Glomerular endothelial cell (primary cell): Measurements from ENCODE around the gene RENBP. TPM values are rescaled to one million over a fixed set of nuclear protein-coding genes. Genes with fewer than 3 reads are reported as not detected.

ENCODE experiments used
- DNase-seq: peaks from one replicate; pipeline ENCODE4 v3.0.0-alpha.2; 2011; ENCODE audit warnings: low read depth, low spot score; ENCODE audit errors: extremely low read depth
- total RNA-seq: library from RNA; depleted of rRNA; stranded (reverse); fragments of >200 nt; gene quantifications from 2 replicates; pipeline ENCODE4 v1.2.3, GENCODE V29; 2015

RENBP gene
- total RNA-seq, 1 donor from 2014 or later, result 23.7 TPM

DNA sequence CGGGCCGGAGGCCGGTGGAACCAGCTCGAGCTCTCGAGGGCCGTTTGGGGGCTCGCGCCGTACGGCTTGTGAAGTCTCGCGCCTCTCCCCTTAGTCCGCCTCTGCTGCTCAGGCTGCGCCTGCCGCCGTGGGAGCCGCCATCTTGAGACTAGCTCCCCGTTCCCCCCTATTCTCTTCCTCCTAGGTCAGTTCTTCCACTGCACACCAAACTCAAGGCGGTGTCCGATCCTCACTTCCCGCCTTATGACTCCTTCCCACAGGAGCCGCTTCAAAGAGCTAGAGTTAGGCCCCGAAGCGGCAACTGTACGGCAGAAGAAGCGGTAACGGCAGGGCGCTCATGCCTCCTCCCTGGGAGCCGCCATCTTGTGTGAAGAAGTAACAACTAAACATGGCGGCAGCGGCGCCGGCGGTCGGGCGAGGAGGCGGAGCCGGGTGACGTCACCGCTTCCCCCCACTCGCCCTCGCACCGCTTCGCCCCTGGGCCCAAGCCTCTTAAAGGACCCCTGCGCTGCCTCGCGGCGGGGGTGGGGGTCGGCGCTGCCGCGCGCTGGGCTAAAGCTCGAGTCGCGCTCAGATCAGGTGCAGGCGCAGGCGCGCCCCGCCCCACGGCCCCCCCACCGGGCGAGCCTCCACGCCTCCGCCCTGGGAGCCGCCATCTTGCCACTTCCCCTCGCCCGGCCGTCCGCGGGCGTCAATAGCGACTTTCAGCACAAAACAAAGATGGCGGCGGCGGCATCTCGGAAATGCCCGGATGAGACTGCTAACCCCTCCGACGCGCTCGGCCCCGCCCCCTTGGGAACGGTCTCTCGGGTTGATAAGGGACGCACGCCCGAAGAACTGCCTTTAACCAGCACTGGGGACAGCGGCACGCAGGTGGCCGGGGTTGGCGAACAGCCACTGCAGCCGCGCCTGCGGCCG, 27.3 kb upstream of the RENBP start, which contains the start of gene HCFC1:
TSS of gene HCFC1 (minus strand) at position 369 of the 918 bp plus-strand sequence. CDS start 978 bp downstream, outside the sequence.
- no peak for DNase-seq

DNA sequence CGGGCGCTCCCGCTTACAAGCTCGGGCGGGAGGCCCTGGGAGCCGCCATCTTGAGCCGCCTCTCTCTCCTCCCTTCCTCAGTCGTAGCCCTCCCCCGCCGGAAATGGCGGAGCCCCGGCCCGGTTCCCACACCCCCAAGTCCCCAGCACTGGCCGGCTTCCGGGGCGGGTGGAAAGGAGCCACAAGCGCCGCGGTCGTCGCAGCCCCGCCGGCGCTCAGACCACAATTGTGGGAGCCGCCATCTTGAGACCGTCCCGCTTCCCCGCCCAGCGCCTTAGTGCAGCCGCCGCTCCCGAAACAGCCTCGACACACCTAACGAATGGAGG, 26.6 kb upstream of the RENBP start:
- no peak for DNase-seq

DNA sequence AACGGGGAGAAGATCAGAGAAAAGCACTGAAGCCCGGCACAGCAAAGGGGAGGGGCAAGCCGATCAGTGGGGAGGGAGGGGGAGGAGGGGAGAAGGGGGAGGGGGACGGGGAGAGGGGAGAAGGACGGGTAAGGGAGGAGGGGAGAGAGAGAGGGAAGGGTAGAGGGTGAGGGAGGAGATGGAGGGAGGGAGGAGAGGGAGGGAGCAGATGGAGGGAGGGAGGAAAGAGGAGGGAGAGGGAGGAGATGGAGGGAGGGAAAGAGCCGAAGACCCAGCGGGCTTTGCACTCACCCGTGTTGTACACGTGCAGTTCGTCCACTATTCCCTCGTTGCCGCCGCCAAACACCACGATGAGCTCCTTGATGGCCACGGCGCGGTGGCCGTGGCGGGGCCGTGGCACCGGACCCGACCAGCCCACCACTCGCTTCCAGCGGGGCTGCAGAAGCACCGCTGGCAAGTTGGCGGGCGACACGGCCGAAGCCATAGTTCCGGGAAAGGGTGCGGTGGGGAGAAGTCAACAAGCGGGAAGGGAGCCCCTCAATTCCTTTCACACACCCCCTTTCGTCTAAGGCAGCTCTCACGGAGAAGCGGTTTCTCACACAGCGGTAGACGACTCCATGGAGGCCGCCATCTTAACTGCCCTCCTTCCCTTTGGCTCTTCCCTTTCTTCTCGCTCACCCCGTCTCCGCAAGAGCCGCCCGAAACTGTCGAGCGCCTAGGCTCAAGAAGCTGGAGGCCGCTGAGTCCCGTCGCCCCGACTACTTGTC, 26.1 kb upstream of the RENBP start:
- DNase-seq, result no peak

DNA sequence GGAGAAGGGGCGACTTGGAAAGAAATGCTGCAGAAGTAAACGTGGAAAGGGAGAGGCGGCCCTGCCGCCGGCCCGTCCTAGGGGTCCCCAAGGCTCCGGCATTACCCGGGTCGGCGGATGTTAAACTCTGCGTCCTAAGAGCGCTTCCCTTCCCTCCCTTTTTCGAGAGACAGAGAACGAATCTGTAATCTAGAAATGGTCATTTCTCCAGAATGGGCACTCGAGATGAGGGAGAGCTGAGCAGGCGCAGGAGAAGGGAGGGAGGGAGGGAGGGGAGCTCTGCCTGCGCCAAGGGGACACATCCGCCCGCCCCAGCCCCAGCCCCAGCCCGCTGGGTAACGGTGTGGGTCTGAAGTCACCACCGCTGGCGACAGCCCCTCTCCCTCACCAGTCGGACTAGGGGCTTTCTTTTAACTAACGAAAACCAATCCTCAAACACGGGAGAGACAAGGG, 25.5 kb upstream of the RENBP start:
- no peak for DNase-seq

DNA sequence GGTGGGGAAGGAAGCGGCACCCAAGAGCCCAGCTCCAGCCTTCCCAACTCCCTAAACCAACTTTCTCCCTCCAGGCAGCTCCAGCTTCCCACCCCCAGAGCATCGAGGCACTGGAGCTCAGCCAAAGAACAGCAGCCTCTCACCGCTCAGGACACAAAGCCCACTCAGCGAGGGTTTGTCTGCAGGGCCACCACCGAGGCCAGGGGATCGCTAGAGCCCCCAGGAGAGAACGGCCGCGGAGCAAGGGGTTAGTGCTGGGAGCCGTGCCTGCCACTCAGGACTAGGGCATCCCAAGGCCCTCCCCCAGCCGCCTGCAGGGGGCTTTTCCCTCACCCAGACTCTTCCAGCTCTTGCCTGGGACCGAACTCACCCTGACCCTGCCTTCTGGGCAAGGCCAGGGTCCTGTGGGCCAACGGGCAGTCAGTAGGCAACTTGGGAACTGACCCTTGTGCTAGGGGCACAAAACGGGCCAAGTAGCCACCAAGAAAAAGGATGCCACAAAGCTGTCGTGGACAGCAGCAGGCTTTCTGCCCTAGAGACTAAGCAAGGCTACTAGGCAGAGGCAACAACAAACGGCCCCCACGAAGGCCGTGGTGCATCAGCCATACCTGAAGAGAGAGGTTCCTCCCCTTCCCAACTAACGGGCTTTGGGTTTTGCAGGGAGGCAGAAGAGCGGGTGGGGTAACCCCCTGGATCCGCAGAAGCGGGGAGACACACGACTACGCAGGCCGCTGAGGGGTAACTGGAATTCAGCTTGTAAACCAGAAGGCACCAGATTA, 24.9 kb upstream of the RENBP start:
- DNase-seq, result no peak

DNA sequence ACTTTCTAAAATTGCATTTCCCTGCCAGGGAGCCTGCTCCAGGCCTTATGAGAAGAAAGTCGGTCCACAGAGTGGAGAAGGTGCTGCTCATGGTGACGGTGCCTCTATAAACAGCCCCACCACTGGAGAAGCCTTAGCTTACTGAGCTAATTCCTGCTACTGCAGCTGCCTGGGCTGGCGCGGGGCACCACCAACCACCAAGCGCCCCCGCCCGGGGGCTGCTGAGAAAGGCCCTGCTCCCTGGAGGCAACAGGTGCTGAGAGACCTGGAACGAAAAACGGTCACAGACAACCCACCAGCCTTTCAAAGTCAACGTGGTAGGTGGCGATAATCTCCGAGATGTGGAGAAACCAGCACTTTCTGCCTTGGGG, 24.3 kb upstream of the RENBP start:
- DNase-seq, result no peak

DNA sequence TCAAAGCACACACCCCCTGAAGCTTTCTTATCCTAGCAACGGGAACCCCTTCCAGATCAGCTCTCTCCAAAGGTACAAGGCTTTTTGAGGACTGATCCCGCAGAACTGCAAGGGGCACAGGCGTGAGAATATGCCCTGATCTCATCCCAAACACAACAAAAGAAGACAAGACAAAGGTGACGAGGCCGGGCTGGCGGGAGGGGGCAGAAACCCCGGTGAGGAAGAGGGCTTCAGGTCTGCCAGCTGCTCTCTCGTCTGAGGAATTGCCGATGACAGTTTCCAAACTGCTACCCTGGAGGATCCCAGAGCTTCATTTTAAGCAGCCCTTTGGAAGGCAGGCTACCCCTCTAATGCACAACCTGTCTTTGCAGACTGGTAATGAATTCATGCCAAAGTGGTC, 23.8 kb upstream of the RENBP start:
- DNase-seq, result no peak

DNA sequence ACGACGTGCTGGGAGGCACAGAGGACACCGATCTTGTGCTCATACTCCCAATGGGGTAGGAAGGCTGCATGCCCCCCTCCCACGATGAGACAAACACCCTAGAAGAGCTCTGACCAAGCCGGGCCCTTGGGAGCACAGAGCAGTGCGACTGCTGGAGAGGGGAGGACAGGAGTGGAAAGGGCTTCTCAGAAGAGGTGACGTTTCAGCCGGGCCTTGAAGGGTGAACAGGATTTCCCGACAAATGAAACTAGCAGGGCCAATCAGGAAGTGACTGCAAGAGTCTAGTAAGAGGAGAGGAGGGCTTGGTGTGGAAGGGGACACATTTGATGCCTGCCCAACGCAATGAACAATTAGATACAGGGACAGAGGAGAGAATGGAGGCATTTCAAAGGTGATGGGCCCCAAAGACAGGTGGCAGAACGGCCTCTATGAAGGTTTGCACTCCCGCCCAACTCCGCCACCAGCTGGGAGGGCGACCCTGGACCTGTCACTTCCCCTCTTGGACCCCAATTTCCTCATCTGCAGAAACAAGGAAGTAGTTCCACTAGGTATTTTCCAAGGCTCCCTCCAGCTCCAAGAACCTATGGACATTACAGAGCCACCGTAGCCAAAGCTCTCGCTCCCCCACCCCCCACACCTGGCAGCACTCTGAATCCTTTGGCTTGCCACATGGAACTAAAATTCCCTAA, 23.2 kb upstream of the RENBP start:
- no peak for DNase-seq

DNA sequence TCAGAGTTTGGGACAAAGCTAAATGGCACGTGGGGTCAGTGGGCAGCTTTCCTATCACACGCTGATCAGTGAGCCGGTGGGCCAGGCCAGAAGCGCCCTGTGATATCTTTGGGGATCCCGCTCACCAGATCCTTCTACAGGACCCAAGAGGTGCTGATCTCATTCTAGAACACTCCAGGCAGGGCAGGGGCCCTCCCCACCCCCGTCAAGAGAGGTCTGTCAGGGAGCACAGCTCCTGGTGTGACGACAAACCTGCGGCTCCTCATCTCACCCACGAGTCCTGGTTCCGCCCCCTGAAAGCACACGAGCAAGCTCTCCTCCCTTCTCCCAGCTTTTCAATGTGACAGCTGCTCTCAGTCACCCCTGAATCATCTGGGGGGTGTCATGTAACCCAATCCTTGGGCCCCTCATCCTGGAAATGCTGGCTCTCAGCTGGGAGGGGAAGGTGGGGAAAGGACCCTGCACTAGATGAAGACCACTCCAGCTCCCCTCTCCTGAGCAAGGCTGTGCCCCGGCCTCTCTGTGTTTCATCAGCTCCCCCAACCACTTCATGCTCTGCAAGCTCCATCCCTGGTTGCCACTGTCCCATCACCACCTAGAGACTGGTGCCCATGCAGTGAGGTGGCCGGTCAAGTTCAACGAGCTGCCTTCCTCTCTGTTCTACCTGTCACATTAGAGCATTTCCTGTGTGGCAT, 22.5 kb upstream of the RENBP start:
- DNase-seq, result no peak

DNA sequence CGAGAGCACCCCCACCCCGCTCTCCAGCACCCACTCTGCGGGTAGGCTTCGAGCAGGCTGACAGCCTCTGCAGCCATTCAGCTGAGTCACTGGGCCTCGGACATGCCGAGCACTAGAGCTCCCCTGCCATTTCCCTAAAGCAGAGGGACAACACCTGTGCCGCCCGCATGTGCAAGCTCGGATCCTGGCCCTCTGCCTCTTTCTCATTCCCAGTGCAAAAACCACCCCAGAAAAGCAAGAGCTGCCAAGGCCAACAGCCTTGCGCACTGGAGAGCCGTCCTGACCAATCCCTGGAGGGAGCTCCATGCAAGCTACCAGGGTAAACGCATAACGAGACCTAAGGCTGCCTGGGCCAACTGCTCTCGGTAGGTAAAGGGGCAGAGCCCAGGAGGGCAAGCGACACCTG, 21.8 kb upstream of the RENBP start:
- DNase-seq, result no peak

DNA sequence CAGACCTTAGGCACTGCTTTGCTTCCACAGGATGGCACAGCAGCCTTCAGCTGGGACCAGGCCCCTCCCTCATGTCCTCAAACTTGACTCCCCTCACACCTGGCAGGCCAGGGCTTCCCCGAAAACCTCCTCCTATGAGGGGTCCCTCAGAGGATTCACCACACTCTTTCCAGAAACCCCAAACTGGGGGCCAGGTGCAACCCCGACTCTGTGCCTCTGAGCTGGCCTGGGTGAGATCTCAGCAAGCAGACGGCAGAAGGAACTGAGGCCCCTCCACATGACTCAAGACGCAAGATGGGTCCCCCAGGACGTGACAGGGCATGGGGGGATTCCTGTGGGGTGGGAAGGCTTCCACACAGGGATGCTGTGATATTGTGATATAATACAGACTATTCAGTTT, 21.0 kb upstream of the RENBP start:
- no peak for DNase-seq

DNA sequence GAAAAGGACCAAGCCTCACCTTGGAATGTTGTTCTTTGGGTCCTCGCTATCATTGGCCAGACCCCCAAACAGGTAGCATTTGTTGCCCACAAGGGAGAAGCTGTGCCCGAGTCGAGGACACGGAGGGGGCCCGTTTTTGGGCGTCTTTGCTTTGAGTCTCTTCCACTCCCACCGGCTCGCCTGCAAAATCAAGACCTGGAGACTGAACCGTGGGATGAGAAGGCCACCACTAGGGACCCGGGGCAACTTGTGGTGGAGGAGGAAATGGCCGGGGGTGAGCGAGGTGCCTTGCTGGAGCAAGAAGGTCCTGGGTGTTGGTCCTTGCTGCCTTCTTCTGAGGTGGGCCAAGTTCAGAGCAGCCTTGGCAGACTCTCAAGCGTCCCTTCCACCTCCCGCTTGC, 19.7 kb upstream of the RENBP start:
- no peak for DNase-seq

DNA sequence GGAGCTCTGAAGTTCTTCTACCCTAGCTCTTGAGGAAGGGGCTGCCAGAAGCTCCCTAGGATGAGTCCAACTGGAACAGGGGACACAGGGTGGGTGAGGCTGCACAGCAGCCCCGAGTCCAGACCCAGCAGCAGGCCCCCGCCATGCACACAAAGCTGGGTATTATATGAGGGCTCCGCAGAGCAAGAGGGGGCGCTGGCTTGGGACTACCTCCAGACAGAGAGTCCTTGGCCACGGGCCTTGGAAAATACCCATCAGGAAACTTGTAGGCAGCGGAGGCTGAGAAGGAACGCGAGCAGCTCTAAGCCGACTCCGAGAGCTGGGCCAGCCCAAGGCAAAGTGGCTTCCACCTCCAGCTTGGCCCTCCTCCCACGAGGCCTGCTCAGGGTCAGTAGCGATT, 19.1 kb upstream of the RENBP start:
- DNase-seq, result no peak

DNA sequence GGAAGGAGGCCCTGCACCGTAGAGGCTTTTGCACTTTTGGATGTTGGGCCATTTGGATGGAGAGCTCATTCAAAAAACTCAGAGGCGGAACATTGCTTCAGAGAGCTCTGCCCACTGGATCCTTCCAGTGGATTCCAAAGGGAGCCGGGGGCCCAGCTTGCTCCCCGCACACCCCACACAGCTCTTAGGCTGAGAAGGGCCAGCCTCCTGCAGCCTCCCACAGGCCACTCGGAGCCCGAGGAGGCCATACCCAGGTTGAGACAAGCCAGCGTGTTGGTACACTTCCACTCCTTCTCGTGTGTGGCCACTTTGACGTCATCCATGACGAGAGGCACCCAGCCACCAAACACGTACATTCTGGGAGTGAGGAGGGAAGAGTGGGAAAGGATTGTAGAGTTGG, 16.8 kb upstream of the RENBP start:
- DNase-seq, result no peak

DNA sequence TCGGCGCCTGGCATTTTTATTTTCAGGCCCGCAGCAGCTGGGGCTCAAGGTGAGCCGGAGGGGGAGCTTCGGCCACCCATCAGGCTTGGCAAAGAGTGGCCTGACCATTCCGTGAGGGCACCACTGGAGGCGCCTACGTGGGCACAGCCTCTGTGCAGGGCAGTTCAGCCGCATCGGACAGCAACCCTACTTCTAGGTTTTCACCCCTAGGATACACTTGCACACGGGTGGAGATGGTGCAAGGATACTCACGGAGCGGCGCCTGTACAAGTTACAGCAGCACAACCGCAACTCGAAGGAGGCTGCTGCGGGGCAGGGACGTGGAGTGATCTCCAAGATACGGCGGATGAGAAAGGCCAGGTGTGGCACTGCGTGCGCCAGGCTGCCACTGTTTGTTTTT, 16.3 kb upstream of the RENBP start:
- no peak for DNase-seq

DNA sequence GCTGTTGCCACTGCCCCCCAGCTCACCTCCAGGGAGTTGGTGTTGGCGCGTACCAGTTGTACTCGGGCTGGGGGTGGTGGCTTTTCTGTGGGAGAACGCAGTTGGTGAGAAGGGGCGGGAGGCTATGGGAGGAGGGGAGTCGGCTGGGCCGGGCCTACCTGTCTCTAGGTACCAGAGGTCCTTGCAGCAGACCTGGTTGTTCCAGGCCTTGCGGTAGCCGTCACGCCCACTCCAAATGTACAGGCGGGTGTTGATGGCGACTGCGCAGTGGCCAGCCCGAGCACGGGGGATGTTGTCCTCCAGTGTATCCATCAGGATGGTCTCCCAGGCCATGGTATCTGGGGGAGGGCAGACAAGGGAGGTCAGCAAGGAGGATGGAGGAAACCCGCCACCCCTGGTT, 15.6 kb upstream of the RENBP start:
- DNase-seq, result no peak

DNA sequence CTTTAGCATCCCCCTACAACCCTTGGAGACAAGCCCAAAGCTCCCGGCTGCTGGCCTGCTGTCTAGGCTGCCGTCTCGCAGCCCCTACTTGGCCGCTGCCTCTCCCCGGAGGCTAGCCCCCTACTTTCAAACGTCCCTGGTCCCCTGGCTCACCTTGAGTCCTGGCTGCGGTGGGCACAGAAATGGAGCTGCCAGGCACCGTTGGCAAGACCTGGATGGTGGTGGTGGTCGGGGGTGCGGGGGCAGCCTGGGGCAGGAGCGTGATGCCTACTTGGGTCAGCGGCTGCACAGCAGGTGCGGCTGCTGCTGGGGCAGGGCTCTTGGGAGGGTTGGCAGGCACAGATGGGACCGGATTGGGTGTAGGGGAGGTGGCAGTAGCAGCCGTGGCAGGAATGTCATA, 15.2 kb upstream of the RENBP start:
- DNase-seq, result no peak

DNA sequence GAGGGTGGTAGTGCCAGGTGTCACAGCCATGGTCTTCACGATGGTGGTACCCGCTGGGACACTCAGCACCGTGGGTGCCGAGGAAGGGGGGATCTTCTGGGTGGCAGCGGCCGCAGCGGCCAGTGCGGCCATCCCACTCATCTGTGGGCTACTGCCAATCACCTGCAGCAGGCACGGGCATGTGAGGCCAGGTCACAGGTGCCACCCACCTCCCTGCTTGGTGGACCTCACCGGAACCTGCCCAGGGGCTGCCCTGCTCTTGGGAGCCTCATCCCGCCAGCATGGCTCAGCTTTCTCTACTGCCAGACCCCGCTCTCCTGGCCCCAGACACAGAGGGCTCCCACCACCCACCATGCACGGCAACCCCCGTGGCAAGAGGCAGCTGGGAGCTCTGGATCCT, 14.2 kb upstream of the RENBP start:
- DNase-seq, result no peak

DNA sequence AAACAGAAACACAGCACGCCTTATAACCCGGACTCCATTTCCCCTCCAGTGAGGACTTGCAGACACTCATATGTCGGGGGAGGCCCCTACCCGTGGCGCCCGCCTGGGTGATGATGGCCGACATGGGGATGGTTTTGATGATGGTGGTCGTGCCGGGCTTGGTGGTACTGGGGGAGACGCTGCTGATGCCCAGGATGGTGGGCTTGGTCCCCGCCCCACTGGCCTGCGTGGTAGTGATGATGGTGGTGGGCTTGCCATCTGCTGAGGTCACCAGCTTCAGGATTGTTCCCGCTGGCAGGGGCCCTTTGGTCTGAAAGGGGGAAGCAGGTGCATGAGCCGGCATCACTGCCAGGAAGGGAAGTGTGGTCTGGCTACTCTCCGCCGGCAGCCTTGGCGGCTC, 12.8 kb upstream of the RENBP start:
- DNase-seq, result no peak
